Measurements from ENCODE around the gene NHLRC4.
A peak's percentile ranks its signal among the peaks of the same experiment; 100 is the strongest.

The NHLRC4 gene

DNA sequence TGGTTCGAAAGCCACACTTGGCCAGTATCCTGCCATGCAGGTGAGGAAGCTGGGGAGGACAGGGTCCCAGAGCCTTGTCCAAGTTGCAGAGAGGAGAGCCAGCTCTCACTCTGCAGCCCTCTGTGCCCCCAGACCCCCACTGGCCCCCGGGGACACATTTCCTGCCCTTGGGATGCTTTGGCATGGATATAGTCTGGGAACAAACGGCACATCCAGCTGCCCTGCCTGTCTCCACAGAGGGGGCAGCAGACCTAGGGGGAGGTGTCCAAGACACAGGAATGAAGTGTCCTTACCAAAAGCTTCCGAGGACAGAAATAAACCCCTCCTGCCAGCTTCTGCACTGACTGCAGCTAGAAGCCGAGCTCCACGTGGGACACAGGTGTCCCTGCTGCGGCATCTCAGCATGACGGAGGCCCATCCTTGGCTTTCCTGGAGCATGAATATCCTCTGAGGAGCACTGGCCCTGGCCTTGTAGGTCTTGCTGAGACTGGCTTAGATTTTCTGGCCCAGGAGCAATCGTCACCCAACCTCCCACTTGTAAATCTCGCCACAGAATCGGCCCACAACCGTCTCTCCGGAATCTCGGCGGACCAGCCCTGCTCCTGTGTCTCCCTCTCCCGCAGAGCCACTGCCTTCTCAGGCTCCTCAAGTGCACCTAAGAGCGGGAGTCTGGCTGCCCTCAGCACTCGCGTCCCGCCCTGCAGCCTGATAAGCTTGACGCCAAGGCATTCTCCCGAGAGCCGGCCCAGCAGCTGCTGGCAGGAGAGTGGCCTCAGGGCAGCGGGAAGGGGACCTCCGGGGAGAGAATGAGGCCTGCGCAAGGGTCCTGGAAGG is 40.4 kb upstream of the NHLRC4 start:
- no peaks in the 10 kb centered on the region for H3K9me3 Mint-ChIP-seq
- peak overlapping the region; percentile 80 for H3K4me3 Mint-ChIP-seq
- H3K36me3 Mint-ChIP-seq (ENCODE audit: low read depth) = peaks cover 4% of the 10 kb centered on the region
- H3K4me1 Mint-ChIP-seq (ENCODE audit: low read depth) = peaks cover 26% of the 10 kb centered on the region
- peak overlapping the region; percentile 96 for H3K27ac Mint-ChIP-seq
- H3K27me3 Mint-ChIP-seq (ENCODE audit: low read depth) = no peaks in the 10 kb centered on the region

DNA sequence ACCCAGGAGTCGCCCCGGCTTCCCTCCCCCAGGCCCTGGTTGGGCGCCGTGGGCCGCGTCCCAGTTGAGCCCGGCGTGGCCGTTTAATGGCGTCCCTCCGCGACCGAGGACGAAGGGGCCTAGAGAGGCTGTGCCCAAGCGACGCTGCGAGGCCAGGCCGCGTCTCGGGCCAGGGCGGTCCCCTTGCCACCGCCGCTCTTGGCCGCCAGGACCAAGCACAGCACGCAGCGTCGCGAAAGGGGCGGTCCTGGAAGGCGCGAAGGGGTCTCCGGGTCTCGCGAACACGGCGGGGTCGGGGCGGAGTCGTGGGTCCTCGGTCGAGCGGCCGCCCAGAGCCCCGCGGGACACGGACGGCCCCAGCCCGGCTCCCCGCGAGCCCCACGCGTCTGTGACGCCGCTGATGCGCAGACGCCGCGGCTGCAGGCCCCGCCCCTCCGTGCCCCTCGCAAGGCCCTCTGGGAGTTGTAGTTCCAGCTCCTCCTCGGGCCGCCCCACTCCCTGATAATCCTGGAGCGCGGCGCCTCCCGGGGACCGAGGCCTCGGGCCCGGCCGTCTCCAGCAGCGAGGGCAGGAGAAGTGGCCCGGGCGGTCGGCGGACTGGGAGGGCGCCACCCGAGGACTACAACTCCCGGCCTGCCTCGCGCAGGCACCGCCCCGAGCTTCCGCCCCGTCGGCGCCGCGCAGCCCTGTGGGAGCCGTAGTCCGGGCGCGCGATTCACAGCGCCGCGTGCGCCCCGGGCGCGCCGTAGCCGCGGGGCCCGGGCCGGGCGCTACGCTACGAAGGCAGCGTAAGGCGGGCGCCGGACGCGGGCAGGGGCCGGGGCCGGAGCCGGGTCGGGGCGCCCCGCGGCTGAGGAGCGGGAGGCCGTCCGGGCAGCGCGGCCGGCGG is 39.5 kb upstream of the NHLRC4 start, which contains the start of gene CAPN15:
Gene CAPN15, plus strand, starts transcription at position 698 of the 889 bp plus-strand sequence. CDS start 19,127 bp downstream, outside the sequence.
- H3K4me1 Mint-ChIP-seq (ENCODE audit: low read depth) = peaks cover 26% of the 10 kb centered on the region
- H3K4me3 Mint-ChIP-seq = peak within 1 kb of the TSS; percentile 92
- H3K27ac Mint-ChIP-seq = peak within 1 kb of the TSS; percentile 96
- peaks cover 4% of the 10 kb centered on the region for H3K36me3 Mint-ChIP-seq (ENCODE audit: low read depth)
- H3K27me3 Mint-ChIP-seq (ENCODE audit: low read depth) = no peaks in the 10 kb centered on the region
- no peaks in the 10 kb centered on the region for H3K9me3 Mint-ChIP-seq

DNA sequence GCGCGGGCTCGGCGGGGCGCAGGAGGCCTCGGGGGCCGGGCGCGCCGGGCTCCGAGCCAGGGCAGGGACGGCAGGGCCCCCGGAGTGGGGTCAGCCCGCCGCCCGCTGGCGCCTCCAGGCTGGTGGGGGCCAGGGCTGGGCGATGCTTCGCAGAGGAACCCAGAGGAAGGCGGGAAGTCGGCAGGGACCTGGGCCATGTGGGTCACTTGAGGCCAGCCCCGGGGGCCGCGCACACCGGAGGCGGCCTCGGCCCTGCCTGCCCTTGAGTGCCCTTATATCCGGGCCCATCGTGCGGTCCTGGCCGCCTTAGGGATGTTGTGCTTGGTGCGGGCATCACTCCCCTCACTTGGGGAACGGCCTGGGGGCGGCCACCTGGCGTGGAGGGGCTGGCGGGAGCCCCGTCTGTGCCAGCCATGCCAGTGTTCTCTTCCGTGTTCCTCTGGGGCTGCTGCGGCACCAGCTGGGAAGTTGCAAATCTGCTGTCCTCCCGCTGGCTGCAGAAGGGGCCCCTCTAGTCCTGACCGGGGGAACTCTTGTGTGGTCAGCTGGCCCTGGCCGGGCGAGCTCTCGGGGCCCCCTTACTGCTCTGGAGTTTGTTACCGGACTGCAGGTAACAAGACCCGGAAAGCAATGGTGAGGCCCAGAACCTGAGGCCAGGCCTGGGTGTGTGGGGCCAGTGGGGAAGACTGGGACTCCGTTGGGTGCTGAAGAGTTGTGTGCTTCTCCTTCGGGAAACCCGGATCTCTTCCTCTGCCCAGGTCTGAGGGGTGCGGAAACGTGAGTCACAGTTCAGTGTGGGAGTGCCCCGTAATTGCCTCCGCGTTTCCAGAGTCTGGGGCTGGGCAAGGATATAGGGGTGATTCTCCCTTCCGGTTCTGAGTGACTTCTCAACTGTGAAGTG is 38.4 kb upstream of the NHLRC4 start:
- Mint-ChIP-seq H3K4me3 (peak overlapping the region; percentile 92), H3K27me3 (ENCODE audit: low read depth) (no peaks in the 10 kb centered on the region), H3K4me1 (ENCODE audit: low read depth) (peaks cover 26% of the 10 kb centered on the region), H3K36me3 (ENCODE audit: low read depth) (peaks cover 4% of the 10 kb centered on the region), H3K27ac (peak overlapping the region; percentile 90), H3K9me3 (no peaks in the 10 kb centered on the region)

DNA sequence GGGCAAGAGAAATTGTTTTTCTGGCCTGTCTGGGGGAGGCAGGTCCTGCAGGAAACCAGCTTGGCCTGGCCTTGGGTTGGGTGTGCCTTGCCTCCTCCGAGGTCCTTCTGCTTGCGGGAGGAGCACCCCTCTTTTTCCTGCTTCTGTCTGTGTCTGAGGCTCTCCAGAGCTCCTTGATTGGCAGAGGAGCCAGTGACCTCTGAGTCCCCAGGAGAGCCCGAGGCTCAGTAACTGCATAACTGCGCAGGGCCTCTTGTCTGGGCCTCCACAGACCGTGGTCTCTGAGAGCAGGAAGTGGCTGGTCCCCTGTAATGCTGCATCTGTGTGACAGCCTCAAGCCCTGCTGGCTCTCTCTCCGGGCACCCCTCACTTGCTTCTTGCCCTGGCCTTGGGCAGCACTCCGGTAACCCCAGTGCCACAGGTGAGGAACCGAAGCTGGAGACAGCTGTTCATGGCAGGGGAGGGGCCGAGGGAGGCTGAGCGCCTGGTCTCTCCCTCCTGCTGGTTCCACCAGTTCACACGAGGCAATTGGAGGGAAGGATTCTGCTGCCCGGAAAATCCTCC is 37.7 kb upstream of the NHLRC4 start:
- peaks cover 26% of the 10 kb centered on the region for H3K4me1 Mint-ChIP-seq (ENCODE audit: low read depth)
- H3K27ac Mint-ChIP-seq = peak overlapping the region; percentile 90
- peak overlapping the region; percentile 92 for H3K4me3 Mint-ChIP-seq
- no peaks in the 10 kb centered on the region for H3K9me3 Mint-ChIP-seq
- peaks cover 4% of the 10 kb centered on the region for H3K36me3 Mint-ChIP-seq (ENCODE audit: low read depth)
- no peaks in the 10 kb centered on the region for H3K27me3 Mint-ChIP-seq (ENCODE audit: low read depth)

- H3K27me3 Mint-ChIP-seq (ENCODE audit: low read depth) = no peaks in the 10 kb centered on the region
- H3K27ac Mint-ChIP-seq = no peak overlapping the region
- H3K4me1 Mint-ChIP-seq (ENCODE audit: low read depth) = peaks cover 25% of the 10 kb centered on the region
- H3K9me3 Mint-ChIP-seq = no peaks in the 10 kb centered on the region
- H3K4me3 Mint-ChIP-seq = peak overlapping the region; percentile 64
- H3K36me3 Mint-ChIP-seq (ENCODE audit: low read depth) = peaks cover 3% of the 10 kb centered on the region
These were observed 36.5 kb upstream of the NHLRC4 start for GRCh38 chr16:530111-530817.

DNA sequence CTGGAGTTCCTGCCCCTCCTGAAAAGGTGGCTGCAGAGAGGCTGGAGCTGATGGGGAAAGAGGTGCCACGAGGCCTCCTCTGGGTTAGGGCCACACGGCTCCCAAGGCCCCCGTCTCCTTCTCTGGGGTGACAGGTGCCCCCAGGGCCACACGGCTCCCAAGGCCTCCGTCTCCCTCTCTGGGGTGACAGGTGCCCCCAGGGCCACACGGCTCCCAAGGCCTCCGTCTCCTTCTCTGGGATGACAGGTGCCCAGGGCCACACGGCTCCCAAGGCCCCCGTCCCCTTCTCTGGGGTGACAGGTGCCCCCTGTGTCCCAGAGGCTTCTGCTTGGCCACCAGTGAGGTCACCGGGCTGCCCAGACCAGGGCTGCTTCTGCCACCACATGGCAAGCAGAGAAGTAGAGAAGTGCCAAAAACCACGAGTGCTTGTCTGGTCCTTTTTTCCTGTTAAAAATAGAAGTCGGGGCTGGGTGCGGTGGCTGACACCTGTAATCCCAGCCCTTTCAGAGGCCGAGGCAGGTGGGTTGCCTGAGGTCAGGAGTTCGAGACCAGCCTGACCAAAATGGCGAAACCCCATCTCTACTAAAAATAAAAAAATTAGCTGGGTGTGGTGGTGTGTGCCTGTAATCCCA is 35.2 kb upstream of the NHLRC4 start:
- Mint-ChIP-seq H3K4me1 (ENCODE audit: low read depth) (peaks cover 17% of the 10 kb centered on the region), H3K4me3 (no peak overlapping the region), H3K36me3 (ENCODE audit: low read depth) (no peaks in the 10 kb centered on the region)

GRCh38 chr16:533391-534123 is 33.2 kb upstream of the NHLRC4 start:
- H3K27me3 Mint-ChIP-seq (ENCODE audit: low read depth) = no peaks in the 10 kb centered on the region
- no peaks in the 10 kb centered on the region for H3K36me3 Mint-ChIP-seq (ENCODE audit: low read depth)
- H3K27ac Mint-ChIP-seq = no peak overlapping the region
- no peaks in the 10 kb centered on the region for H3K9me3 Mint-ChIP-seq
- peaks cover 13% of the 10 kb centered on the region for H3K4me1 Mint-ChIP-seq (ENCODE audit: low read depth)
- H3K4me3 Mint-ChIP-seq = no peak overlapping the region

More for the DNA sequence above, 35.2 kb upstream of the NHLRC4 start:
- Mint-ChIP-seq H3K27me3 (ENCODE audit: low read depth) (no peaks in the 10 kb centered on the region), H3K9me3 (no peaks in the 10 kb centered on the region), H3K27ac (no peak overlapping the region)

DNA sequence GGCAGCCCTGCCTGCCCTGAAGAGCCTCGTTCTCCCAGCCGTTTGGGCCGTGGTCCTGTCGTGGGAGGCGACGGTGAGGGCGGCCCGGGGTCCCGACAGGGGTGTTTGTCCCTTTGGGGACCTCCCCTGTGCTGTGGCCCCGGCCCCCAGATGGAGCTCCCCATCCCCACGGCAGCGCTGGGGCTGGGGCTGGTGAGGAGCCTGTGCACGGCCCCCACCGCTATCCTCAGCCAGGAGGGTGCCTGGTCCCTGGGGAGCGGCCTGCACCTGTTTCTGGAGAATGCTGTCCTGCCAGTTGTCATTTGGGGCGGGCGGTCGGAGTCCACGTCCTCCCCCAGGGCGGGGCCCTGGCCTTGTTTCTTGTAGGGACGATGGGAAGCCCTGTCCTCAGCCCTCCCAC is 32.7 kb upstream of the NHLRC4 start:
- Mint-ChIP-seq H3K9me3 (no peaks in the 10 kb centered on the region), H3K36me3 (ENCODE audit: low read depth) (no peaks in the 10 kb centered on the region), H3K4me1 (ENCODE audit: low read depth) (peaks cover 7% of the 10 kb centered on the region), H3K4me3 (no peak overlapping the region), H3K27me3 (ENCODE audit: low read depth) (no peaks in the 10 kb centered on the region), H3K27ac (no peak overlapping the region)

DNA sequence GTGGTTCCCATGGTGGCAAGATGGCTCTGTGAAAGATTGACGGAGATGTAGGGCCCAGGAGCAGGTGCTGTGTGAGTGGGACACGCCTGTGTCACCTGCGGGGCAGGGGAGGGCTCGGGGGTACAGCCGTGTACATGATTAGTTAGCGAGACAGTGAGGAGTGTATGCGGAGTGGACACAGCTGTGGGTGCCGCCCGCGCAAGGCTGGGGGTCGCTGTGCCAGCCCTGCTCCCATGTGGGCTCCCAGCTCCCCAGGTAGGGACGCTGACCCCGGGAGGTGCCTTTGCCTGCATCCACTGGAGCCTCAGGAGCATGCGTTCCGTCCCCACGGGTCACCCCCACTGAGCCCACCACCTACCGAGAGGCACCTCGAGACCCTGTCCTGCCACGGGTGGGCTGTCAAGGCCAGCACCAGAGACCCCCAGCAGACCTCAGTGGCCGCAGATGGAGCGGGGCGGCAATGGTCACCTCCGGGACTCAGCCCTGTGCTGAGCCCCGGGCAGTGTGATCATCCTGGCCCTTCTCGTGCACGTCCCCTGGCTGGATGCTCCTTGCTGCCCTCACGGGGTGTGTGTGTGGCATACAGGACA is 31.9 kb upstream of the NHLRC4 start:
- no peaks in the 10 kb centered on the region for H3K9me3 Mint-ChIP-seq
- H3K36me3 Mint-ChIP-seq (ENCODE audit: low read depth) = no peaks in the 10 kb centered on the region
- peaks cover 4% of the 10 kb centered on the region for H3K4me1 Mint-ChIP-seq (ENCODE audit: low read depth)
- H3K27me3 Mint-ChIP-seq (ENCODE audit: low read depth) = no peaks in the 10 kb centered on the region
- H3K4me3 Mint-ChIP-seq = no peak overlapping the region
- no peak overlapping the region for H3K27ac Mint-ChIP-seq

DNA sequence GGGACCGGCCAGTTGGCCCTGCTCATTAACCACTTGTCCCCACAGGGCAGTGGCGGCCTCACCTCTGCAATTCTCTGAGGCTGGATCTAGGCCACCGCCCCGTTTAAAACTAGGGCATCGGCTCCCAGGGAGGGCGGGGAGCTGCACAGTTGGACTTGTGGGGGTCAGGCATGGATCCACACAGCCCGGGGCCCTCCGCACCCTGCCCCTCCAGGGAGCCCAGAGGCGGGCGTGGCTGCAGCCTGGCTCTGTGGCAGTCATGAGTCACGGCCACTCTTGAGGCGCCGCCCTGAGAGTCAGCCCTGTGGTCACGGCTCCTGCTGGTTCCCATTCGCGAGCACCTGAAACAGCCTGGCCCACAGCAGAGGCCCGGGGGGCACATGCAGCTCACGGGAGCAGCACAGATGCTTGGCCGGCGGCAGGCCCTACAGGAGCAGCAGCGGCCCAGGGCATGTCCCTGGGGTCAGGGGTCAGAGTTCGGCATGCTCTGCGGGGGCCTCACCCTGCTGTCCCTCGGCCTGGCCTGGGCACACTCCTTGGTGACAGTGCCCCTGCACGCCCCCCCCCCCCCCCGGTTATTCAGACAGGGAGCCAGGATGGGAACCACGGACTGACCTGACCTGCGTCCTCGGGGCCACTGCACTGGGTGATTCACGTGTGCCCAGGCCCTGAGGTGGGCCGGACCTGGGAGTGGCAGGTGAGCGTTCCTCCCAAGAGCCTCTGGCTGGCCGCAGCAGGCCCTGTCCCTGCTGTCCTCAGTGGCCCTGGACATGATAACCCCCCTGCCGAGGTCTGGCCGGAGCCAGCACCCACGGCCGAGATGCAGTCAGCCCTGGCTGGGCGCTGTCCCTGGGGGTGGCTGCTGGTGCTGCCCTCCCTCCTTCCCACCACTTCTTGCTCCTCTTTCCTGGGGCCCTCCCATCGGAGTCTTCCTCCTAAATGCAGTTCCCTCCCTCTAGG is 31.1 kb upstream of the NHLRC4 start:
- no peaks in the 10 kb centered on the region for H3K27me3 Mint-ChIP-seq (ENCODE audit: low read depth)
- H3K36me3 Mint-ChIP-seq (ENCODE audit: low read depth) = no peaks in the 10 kb centered on the region
- H3K9me3 Mint-ChIP-seq = no peaks in the 10 kb centered on the region
- no peak overlapping the region for H3K4me3 Mint-ChIP-seq
- no peak overlapping the region for H3K27ac Mint-ChIP-seq
- H3K4me1 Mint-ChIP-seq (ENCODE audit: low read depth) = no peaks in the 10 kb centered on the region

GRCh38 chr16:536746-537145 is 30.1 kb upstream of the NHLRC4 start:
- Mint-ChIP-seq H3K4me1 (ENCODE audit: low read depth) (no peaks in the 10 kb centered on the region), H3K27ac (no peak overlapping the region), H3K4me3 (no peak overlapping the region), H3K27me3 (ENCODE audit: low read depth) (no peaks in the 10 kb centered on the region), H3K36me3 (ENCODE audit: low read depth) (no peaks in the 10 kb centered on the region), H3K9me3 (no peaks in the 10 kb centered on the region)

Data from T-helper 1 cell treated with Interleukin-12 subunit alpha and Interleukin-12 subunit beta and Interleukin-4 antibody, amounts not matched to agents 30 μg/mL and 1 μg/mL, for 36 hours (primary cell).